Measurements from ENCODE around the gene PPP1R12B.
"Not testable (repeated sequence)": the region's sequence is repeated elsewhere in the genome, so short reads cannot be mapped to it uniquely, and the experiment has no call there.

Gene PPP1R12B

DNA sequence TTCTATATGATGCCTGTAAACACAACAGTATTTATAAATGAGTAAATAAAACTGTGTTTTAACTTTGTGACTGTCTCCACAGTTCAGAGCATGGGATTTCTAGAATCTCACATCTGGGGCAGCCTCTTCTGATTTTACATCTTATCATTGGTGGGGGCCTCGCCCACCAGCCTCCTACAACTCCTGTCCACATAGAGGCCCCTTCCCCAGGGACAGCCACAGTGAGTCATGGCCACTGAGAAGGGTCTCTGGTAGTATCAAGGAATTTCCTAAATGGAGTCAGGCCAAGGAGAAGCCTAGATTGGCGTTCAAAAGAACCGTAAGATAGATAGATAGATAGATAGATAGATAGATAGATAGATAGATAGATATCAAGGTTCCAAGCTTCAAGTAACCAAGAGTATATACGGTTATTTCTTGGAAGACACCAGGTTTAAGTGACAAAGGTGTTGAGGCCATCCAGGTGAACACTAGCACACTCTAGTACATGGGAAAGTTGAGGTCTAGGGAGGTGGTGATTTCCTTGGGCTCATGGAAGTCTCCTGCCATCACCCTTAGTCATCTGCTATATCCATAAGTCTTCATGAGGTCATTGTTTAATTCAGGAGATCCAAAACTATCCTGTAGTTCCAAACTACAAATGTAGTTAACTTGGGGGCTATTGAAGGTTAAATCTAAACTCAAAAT, 240.1 kb downstream of the PPP1R12B start:
- DNase-seq = no peak

DNA sequence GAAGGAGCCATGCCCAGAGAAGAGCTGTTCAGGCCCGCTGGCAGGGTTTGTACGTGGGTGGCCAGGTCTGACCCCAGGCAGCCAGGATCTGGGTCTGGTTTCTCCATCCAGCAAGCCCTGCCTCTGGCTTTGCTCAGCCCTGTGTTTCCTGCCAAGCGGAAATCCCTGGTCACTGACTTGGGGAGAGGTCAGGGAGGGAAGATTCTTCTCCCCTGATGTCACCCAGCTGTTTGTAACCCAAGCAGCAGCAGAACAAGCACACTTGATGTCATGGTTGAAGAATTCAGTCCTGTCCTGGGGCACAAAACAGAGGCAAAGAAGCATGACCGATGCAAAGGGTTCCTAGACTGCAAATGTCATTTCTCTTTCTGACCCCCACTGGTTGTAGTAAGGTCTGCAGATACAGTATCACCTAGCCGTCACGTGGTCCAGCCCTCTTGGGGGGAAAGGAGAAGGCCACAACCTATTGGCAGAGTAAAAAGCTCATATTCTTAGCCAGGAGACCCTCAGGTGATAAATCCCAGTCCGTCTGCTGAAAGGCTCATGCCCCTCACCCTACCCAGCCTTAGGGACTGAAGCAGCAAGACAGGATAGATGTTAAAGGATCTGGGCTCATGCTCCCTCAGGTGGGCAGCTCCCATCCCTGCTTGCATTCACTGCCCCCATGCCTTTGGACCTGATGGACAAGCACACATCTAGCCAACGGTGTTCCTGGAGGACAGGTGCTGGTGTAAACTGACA, 240.9 kb downstream of the PPP1R12B start:
- DNase-seq = no peak

DNA sequence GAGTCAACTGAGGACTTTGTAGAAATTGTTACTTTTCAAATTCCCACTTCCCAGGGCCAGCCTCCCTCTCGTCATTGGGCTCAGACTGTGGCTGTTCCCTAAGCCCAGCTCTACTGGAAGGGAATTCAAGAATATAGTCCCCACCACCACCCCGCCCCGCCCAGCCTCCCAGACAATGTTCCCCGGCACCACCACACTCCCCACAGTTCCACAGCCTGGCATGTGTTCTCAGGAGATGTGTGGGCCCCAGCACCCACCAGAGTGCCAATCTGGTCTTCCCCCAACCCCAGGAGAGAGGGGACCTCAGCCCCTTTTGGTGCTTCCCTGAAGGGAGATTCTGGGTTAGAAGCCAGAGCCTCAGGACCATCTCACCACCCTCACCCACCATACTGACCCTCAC, 241.6 kb downstream of the PPP1R12B start:
- no peak for DNase-seq

DNA sequence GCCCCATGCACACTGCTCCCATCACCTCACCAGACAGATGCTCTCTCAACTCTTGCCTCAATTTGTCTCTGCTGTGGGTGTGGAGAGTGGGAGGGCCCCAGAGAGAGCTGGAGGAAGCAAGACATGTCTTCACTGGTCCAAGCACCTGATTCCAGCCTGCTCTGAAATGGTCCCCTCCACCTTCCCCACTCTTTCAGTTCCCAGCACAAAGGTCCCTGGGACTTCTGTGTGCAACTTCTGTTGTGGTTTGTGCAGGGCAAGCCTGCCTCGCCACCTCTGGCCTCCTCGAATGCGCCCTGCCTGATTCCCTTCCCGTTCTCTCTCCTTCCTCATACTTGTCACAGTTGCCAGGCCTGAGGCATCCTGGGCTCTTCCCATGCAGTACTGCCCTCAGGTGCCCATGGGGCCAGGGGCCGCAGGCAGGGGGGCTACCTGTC, 242.5 kb downstream of the PPP1R12B start:
- no peak for DNase-seq

DNA sequence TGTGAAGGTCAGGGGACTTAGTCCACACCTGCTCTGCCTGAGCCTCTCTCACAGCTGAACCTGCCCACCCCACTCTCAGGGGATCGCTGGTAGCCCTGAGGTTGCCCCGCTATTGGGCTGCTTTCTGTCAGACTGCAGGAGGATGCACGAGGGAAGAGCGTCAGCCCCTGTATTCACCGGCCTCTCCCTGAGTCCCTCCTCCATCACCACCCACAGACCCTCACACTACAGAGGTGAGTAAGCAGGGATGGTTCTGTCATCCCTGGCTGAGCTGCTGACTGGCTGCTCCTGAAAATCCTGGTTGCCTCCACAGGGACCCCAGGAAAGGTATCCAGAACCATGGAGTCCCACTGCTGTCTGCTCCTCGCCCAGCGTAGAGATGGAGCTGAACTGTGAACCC, 243.0 kb downstream of the PPP1R12B start:
- no peak for DNase-seq

DNA sequence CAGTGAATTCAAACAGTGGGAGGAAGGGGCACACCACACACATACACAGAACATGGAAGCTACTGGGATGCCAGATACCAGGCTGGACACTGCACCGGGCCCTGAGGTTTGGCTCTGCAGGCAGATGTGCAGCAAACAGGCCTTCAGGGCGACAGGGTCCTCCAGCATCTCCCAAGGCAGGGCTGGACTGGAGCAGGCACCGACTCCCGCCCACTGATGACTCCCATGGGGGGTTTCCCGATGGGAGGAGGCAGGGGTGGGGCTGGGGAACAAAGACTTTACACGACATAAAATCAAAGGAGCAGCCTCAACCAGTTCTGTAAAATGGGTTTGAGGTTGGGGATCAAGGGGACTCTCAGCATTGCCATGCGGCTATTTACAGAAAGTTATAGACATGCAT, 243.6 kb downstream of the PPP1R12B start:
- no peak for DNase-seq

DNA sequence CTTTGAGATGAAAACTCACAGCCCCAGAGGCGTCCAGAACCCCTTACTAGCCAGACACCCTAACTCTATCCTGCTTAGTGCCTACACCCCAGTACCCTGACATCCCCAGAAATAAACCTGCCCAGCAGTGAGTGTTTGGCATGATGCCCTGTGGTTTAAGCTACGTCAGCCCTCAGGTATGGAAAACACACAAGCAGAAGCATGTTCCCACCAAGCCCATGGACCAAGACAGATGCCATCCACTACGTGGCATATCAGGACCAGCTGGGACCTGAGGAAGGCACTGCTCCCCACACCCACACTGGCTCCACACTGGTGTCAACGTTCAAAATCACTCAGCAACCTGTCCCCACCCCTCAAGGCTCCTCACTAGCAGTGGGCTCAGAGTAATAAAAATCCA, 245.3 kb downstream of the PPP1R12B start:
- DNase-seq = no peak

DNA sequence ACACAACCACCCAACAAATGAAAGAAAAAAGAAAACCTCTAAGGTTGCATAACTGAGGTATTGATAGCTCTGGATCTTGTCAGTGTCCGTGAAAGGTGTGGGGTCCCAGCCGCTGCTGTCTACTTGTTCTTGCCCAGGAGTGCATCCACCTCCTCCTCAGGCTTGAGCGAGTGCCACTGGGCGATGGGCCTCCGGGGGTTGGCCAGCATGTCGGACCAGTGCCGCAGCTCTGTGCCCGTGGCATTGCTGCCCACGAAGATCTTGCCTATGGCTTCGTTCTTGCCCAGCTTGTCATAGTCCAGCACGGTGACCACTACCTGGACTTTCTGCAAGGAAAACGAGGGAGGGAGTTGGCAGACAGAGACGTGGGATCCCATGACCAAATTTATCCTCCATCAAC, 248.1 kb downstream of the PPP1R12B start:
- DNase-seq = no peak

DNA sequence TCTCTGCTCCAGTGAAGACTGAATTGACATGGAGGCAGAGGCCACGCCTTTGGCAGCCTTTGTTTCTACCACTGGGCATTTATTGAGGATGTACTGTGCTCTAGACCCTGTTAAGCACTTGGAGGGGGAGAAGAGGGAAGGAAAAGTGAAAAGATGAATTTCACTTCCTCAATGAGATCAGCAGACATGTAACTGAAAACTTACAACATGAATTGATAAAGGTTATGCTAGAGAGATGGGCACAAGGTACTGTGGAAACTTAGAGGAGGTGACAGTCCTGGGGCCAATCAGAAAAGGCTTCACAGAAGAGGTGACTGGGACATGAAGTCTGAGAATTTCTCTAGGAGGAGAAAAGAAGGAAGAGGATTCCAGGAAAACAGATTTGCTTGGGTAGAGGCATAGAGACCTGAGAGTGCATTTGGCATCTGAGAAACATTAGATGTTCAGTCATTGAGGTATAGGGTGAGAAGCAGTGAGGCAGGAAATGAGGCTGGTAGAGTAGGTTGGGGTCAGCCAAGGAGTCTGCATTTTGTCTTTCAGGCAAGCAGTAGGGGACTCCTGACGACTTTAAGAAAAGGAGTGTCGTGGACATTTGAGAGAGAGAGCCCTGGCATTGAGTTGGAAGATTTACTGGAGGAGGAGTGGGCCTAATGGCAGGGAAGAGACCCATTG, 248.7 kb downstream of the PPP1R12B start:
- DNase-seq = no peak

DNA sequence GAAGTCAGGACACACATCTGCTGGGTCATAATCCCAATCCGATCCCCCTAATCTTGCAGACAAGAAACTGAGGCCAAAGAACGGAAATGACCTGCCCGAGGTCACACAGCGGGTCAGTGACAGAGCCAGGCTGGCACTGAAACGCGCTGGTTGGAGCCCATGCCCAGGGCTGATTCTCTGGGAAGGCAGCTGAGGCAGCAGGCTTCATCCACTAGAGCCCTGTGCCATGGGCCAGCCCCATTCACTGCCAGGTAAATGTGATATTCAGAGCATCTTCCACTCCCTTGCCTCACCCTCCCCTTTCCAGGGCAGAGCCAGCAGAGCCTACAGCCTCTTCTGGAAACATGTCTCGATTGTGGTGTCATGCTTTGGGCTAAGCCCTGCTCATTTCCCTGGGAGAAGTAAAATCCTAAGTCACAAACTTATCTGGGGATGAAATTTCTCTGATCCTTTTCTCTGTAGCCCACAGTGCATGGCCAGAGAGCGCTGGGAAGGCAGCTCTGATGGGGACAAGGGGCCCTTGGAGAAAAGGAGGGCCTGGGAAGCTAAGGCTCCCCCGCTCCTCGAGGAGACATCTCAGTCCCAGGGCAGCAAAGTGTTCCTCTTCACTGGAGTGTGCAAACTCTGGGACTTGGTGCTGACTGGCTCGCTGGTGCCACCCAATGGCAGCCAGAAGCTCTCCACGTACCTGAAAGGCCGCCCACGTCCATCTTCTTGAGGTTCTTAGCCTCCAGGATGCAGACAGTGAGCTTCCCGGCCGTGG, 251.4 kb downstream of the PPP1R12B start:
- DNase-seq = peak in 1 of 2 experiments; percentile 19

DNA sequence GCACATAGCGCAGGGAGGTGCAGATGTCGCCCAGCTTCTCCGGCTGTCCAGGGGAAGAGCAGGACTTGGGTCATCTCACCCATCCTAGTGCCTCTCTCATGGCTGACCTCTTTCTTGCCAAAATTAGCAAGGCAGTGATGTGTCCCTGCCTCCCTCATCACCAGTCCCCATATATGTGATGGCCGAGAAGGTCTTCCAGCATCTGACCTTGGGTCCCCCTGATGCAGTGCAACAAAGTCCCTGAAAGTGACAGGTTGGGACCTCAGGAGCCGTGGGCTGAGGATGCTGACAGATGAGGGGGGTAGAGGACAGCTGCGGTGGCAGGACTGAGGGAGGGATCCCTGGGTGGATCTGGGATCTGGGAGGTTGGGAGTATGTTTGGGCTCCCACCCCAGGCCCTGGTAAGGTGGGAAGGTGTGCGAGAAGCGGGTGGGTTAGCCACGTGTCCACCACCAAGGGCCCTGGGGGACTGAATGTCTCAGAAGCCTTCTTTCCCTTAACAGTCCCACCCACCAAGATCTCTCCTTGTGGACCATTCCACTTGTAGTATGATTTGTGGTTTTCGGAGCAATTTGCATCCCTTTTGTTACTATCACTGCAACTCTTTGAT, 252.0 kb downstream of the PPP1R12B start:
- no peak for DNase-seq

DNA sequence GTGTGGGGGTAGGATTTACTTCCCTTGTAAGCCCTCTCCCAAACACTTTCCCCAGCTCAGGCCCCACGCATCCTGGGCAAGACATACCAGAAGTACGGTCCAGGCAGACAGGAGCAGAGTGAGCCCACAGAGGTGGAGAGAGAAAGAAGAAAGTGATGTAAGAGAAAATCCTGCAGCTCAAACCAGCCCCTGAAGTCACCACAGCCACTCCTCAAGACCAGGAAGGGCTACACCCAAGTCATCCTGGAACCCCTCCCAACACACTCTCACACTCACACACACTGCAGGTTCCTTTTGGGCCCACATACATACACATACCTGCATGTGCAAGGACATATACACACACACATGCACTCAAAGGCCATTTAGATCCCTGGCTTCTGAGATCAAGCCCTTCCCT, 254.9 kb downstream of the PPP1R12B start:
- DNase-seq = no peak

DNA sequence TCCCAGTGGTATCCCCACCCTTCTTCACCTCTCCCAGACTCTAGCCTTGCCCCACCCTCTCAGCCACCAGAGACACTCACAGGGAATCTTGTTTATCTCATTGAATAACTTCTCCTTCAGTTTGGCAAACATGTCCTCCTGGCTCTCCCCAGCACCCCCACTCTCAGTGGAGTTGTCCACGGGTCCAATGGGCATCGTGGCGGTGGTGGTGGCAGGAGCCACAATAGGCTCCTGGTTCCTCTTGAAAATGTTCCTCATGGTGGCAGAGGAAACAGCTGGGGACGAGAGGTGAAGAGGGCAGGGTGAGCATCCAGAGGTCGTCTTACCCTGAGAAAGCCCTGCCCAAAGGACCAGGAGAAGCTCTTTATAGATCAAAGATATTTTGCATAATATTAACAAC, 257.0 kb downstream of the PPP1R12B start:
- no peak for DNase-seq

DNA sequence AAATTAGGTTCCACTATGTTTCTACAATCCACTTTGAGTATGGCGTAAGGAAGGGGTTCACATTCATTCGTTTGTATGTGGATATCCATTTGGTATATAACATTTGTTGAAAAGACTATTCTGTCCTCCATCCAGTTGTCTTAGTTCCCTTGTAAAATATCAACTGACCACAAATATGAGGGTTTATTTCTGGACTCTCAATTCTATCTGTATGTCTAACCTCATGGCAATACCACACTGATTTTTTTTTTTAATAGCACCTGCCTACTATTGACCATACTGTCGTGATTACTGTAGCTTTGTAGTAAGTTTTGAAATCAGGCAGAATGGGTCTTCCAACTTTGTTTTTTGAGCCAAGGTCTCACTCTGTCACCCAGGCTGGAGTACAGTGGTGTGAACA, 263.5 kb downstream of the PPP1R12B start:
- not testable (repeated sequence) for DNase-seq

DNA sequence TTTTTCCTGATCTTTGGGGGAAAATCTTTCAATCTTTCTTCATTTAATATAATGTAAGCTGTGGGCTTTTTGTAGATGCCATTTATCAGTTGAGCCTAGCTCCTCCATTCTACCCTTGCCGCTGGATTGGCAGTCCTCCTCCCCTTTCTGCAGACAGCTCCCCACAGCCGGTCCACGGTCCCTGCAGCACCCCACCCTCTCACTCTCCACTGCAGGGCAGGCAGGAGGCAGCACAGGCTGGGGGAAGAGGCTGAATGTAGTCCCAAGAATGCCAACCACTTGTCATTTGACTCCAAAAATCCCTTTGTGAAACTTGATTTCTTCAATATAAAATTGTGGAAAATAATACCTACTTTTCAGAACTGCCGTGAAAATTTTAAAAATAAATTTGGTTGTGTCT, 265.1 kb downstream of the PPP1R12B start:
- DNase-seq = no peak

DNA sequence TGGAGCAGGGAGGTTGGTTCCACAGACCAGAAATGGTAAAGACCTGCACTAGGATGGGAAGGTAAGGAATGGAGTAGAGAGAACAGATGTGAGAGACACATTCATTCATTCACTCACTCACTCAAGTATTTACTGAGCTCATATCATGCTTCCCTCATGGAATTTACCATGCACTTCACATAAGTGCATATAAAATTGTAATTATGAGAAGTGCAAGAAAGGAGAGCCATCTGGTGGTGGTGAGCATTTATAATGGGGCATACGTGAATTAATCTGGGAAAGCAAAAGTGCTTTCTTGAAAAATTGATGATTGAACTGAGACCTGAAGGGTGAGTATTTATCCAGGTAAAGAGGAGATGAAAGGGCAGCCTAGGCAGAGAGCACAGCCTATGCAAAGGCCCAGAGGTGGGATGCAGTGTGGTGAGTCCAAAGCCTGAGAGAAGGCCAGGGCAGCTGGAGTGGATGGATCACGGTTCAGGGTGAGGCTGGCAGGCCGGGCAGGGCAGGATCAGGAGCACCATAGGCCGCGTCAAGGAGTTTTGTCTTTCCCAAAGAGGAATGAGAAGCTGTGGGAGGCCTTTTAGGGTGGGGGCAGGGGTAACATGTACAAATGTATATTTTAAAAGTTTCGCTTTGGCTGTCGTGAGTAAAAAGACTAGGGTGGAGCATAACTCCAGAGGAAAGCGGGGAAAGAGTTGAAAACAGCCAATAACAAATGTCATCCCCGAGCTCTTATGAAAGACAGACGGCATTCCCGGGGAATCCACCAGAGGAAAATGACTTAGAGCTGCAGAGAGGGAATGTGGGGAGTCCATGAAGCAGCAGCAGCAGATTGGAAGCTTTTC, 266.1 kb downstream of the PPP1R12B start:
- DNase-seq = not testable (repeated sequence)

DNA sequence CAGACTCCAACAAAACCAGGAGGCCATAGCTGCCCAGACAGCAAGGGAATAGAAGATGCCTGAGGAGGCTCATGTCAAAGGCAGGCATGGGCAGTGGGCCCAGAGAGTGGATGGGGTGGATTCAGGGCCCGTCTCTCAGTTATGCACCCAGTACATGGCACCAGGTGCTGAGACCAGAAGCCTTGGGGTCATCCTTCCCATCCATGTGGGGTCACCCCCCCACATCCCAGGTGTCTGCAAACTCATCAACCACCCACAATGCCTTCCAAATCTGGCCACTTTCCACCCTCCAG, 266.7 kb downstream of the PPP1R12B start:
- not testable (repeated sequence) for DNase-seq

DNA sequence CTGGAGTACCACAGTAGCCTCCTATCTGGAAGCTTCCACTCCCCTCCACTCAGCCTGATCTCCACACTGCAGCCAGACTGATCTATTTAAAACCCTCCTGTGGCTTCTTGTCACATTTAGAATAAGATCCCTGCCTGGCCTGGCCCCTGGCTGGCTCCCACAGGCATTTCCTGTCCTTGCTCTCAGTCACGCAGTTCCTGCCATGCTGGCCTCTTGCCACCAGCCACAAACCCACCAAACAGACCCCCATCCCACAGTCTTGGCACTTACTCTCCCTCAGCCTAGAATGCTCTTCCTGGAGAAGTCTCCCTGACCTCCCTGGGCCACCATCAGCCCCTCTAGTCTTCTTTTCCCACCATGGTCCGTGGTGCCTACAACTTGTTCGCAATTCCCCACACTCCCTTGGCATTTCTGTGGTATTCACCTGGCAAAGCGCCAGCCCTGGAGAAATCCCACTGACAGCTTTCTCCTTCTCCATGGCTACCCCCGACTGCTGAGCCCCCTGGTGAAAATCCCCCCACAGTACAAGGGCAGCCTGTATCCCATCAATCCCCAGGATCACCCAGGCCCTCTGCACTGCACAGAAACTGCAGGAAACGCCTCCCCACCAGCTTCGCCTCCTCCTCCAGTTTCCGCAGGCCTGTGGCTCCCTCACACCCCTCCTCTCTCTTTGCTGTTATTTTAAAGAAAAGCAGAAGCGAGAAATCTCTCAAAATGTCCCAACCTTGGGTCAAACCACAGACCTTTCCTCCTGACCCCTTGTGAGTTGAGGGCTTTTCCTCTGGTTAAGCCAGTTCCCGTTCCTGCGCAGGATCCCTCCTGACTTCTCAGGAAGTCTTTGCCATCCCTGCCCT, 267.2 kb downstream of the PPP1R12B start:
- no peak for DNase-seq

DNA sequence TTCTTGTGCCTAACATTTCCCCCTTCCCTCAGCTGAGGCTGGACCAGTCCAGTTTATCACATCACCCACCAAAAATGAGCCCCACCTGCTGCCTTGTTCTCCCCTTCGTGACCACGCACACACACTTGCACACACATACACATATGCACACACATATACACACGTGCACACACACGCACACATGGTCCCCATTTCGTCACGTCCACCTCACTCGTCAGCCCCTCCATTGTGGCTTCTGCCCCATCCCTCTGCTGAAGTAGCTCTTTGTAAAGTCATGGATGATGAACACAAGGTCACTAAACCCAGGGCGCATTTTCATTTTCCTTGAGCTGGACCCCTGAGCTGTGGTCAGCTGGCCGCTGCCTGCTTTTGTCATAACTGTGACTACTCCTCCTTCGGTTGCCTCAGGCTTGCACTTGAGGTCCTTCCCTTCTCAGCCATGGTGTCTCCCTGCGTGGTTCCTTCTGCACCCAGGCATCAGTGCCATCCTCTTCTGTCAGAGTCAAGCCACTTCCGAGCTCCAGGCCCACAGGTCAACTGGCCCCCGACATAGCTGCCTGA, 267.9 kb downstream of the PPP1R12B start:
- no peak for DNase-seq

DNA sequence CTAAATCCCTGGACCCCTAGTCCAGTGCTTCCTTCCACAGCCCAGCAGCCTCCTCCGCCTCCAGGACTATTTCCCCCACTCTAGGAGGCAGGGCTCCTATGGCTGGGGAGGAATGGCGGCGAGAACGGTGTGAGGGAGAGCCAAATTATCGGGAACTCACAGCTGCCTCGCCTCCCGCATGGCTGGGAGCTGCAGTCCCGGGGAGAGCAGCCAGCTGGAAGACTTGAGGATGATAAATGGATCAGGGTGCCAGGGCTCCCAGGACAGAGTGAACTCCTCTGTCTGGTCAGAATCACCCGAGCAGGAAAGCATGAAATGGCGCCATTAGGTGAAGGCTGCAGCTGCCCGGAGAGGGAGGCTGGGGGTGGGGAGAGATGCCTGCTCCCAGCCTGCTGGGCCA, 270.5 kb downstream of the PPP1R12B start:
- DNase-seq = not testable (repeated sequence)

DNA sequence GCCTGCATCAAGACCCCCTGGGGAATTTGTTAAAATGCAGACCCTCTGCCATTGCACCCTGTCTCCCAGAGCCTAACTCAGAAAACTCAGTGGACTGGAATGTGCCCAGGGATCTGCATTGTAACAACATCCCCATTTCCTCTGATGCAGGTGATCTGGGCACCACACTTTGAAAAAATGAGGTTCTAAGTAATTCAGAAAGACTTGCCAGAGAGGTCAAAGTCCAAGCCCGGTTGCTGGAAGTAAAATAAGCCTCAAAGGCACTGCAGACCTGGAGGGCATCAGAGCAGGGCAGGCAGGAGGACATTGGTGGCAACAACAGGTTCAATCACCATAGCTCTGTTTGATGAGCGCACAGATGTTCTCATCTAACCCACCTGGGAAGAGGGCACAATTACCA, 271.0 kb downstream of the PPP1R12B start:
- DNase-seq = no peak

Measured in stimulated activated CD4-positive, alpha-beta T cell treated with anti-CD3 and anti-CD28 coated beads, Interleukin-4, amount 100 ng/mL, for 4 hours (primary cell).